Right forelimb (tissue), 1 donor: Measurements from ENCODE around the gene MEF2A.
A peak's percentile ranks its signal among the peaks of the same experiment; 100 is the strongest.

Experiments
- DNase-seq: peaks from one replicate; pipeline ENCODE4 v3.0.0-alpha.2; 2018

MEF2A gene

GRCh38 chr15:99708563-99708962 is 142.8 kb downstream of the MEF2A start:
- no peak for DNase-seq

- DNase-seq: no peak
These were observed 143.6 kb downstream of the MEF2A start for GRCh38 chr15:99709243-99709986.

- DNase-seq: no peak
These were observed 145.8 kb downstream of the MEF2A start for GRCh38 chr15:99711625-99712024.

- no peak for DNase-seq
These were observed 146.6 kb downstream of the MEF2A start for GRCh38 chr15:99712415-99712814.

- no peak for DNase-seq
These were observed 150.8 kb downstream of the MEF2A start for GRCh38 chr15:99716540-99717095.

- peak; percentile 72 for DNase-seq
These were observed 151.6 kb downstream of the MEF2A start for GRCh38 chr15:99717161-99718009.

- no peak for DNase-seq
These were observed 152.6 kb downstream of the MEF2A start for GRCh38 chr15:99718421-99718820.

GRCh38 chr15:99719096-99719541 is 153.3 kb downstream of the MEF2A start:
- DNase-seq: no peak

- no peak for DNase-seq
These were observed 154.7 kb downstream of the MEF2A start for GRCh38 chr15:99720533-99720932.

- no peak for DNase-seq
These were observed 155.5 kb downstream of the MEF2A start for GRCh38 chr15:99721104-99721778.

- no peak for DNase-seq
These were observed 156.1 kb downstream of the MEF2A start for GRCh38 chr15:99721896-99722295.

GRCh38 chr15:99722406-99722805 is 156.6 kb downstream of the MEF2A start:
- no peak for DNase-seq

GRCh38 chr15:99726333-99726732 is 160.5 kb downstream of the MEF2A start:
- no peak for DNase-seq

- DNase-seq: no peak
These were observed 161.5 kb downstream of the MEF2A start for GRCh38 chr15:99727330-99727729.

GRCh38 chr15:99727733-99728132 is 161.9 kb downstream of the MEF2A start:
- no peak for DNase-seq

GRCh38 chr15:99728916-99729315 is 163.1 kb downstream of the MEF2A start:
- DNase-seq: no peak

- no peak for DNase-seq
These were observed 163.5 kb downstream of the MEF2A start for GRCh38 chr15:99729327-99729726.

- no peak for DNase-seq
These were observed 164.1 kb downstream of the MEF2A start for GRCh38 chr15:99729920-99730319.

- DNase-seq: no peak
These were observed 165.7 kb downstream of the MEF2A start for GRCh38 chr15:99731336-99732123.

- no peak for DNase-seq
These were observed 166.5 kb downstream of the MEF2A start for GRCh38 chr15:99732124-99732750.

- DNase-seq: no peak
These were observed 167.0 kb downstream of the MEF2A start for GRCh38 chr15:99732751-99733267.
